Stimulated activated CD8-positive, alpha-beta memory T cell treated with anti-CD3 and anti-CD28 coated beads, Interleukin-7, amount 100 ng/mL, for 24 hours (primary cell): Measurements from ENCODE around the gene B4GAT1.
"Not testable (repeated sequence)": the region's sequence is repeated elsewhere in the genome, so short reads cannot be mapped to it uniquely, and the experiment has no call there.

ENCODE experiments used
- DNase-seq: peaks from one replicate; pipeline ENCODE4 v3.0.0-alpha.2; 2020; ENCODE audit warnings: low read depth

B4GAT1 gene

DNA sequence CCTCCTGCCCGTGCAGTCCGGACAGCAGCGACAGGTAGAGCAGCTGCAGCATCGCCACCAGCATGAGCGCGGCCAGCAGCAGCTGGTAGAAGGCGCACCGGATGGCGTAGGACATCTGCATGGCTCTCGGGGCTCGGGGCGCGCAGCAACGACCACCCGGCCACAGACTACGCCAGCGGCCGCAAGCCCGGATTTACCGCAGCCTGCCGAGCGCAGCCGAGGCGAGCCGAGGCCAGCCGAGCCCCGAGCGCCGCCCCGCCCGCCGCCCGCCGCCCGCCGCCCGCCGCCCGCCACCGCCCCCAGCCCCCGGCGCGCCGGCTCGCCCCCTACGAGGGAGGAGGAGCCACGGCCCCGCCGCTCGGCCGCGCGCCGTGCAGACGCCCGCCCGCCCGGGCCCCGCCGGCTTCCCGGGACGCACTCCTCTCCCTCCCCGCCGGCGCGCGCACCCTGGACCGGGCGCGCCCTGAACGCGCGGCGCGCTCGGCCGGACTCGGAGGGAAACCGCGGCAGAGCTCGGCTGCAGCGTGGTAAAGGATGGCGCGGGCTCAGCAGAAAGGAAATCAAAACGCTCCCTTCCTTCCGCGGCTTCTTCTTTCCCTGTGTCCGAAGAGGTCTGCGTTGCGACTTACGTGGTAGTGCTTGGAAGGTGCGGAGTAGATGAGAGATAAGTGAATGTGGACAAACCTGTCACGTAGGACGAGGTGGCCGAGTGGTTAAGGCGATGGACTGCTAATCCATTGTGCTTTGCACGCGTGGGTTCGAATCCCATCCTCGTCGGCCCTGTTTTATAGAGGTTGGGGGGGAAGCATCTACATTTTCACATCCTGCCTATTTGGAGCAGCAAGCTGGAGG lies at the start of gene B4GAT1:
TSS of gene B4GAT1 (minus strand) at position 205 of the 852 bp plus-strand sequence. CDS start at position 121, 84 bp downstream.
- DNase-seq, result peak; percentile 72

- no peak for DNase-seq
Observed at GRCh38 chr11:66393954-66394353, 46.5 kb upstream of the B4GAT1 start.

DNA sequence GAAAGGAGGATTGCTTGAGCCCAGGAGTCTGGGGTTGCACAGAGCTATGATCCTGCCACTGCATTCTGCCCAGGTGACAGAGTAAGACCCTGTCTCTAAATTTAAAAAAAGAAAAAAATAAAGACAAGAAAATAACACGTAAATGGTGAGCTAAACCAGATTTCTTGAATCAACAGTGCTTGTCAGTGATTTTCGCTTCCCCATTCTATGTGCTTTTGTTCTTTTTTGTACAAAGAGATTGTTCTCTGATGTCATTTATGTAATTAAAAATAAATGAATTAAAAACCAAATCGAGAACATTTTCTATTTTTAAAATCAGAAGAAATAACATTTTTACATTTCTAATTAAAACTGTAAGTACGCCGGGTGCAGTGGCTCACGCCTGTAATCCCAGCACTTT lies 43.9 kb upstream of the B4GAT1 start:
- no peak for DNase-seq

DNA sequence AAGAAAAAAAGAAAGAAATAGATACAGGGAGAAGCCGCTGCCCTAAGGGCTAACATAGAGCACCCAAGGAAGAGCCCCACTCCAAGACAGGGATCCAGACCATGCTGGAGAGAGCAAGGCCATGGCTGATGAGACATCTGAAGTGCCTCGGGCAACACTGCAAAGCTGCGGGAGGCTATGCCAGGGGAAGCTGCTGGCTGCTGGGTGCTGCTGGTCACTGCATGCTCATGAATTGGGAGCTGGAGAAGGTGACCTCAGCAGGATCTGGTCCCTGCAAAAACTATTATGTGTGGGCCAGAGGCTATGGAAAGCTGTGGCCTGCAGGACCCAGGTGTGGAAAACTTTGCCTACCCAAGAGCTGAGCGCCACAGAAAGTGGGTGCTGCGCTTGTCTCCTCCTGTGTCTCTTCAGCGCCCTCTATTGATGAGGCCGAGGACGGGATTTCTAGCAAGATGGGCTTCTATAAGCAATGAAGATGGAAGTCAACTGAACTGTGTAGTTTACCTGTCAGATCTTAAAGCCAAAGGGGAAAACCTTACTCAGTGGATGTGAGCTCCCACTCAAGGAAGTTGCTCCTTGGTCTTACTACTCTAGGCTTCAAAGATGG lies 41.5 kb upstream of the B4GAT1 start:
- DNase-seq, result peak; percentile 38

- peak; percentile 81 for DNase-seq
Observed at GRCh38 chr11:66386171-66387069, 39.0 kb upstream of the B4GAT1 start.

- not testable (repeated sequence) for DNase-seq
Observed at GRCh38 chr11:66384316-66384715, 36.9 kb upstream of the B4GAT1 start.

DNA sequence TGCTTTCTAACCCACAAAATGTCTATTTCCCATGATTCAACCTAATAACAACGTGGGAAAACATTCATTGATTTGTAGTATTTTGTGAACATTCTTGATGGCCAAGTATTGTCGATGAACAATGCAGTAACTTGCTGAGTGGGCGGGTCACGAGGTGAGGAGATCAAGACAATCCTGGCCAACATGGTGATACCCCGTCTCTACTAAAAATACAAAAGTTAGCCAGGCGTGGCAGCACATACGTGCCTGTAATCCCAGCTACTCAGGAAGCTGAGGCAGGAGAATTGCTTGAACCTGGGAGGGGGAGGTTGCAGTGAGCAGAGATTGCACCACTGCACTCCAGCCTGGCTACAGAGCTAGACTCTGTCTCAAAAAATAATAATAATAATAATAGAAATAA lies 32.8 kb upstream of the B4GAT1 start:
- not testable (repeated sequence) for DNase-seq

GRCh38 chr11:66373690-66374287 lies 26.4 kb upstream of the B4GAT1 start:
- DNase-seq, result not testable (repeated sequence)

- no peak for DNase-seq
Observed at GRCh38 chr11:66373265-66373664, 25.8 kb upstream of the B4GAT1 start.

GRCh38 chr11:66371627-66372415 lies 24.4 kb upstream of the B4GAT1 start, which contains the start of gene SLC29A2:
Gene SLC29A2, minus strand, starts transcription at chr11:66371760. Its CDS starts 169 bp downstream, at chr11:66371591.
- peak; percentile 46 for DNase-seq

- DNase-seq, result no peak
Observed at GRCh38 chr11:66369073-66369894, 21.9 kb upstream of the B4GAT1 start.

- DNase-seq, result no peak
Observed at GRCh38 chr11:66368484-66368883, 21.1 kb upstream of the B4GAT1 start.

- no peak for DNase-seq
Observed at GRCh38 chr11:66367561-66368312, 20.3 kb upstream of the B4GAT1 start.

DNA sequence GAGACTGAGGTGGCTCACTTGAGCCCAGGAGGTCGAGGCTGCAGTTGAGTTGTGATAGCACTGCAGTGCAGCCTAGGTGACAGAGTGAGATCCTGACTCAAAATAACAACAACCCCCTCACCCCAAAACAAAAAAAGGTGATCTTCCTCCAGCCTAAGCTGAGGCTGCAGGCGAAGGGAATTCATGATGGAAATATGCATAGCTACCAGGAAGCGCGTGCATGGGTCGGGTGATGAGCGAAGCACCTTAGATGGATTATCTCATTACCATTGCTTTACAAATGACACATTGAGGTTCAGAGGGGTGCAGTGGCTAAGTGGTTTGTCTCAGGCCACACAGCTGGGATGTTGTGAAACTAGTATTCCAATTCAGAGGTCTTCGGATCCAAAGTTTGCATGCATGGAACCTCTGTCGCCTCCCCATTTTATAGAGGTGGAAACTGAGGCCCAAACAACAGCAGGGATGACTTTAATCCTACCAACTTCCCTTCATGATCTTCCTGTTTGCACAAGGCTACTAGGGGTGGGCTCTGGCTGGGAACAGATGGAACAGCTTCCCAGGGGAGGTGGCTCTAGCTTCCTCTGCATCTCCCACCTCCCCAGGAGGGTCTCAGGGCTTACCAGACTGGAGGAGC lies 19.5 kb upstream of the B4GAT1 start:
- DNase-seq, result no peak

- DNase-seq, result no peak
Observed at GRCh38 chr11:66365711-66366619, 18.5 kb upstream of the B4GAT1 start.

GRCh38 chr11:66365166-66365565 lies 17.7 kb upstream of the B4GAT1 start:
- no peak for DNase-seq

- peak; percentile 65 for DNase-seq
Observed at GRCh38 chr11:66363805-66364535, 16.5 kb upstream of the B4GAT1 start.
